Neural cell (in vitro differentiated cells): Measurements from ENCODE around the gene BLOC1S3.

Experiments used
- CTCF ChIP-seq: fragments of 450-650 bp; IDR thresholded peaks from 2 replicates; pipeline ENCODE4 v1.5.1; 2014; ENCODE audit warnings: antibody characterized with exemption, mild to moderate bottlenecking, moderate library complexity; ENCODE audit not compliant: poor library complexity, severe bottlenecking
- RAD21 ChIP-seq: fragments of 450-650 bp; conservative IDR thresholded peaks from 2 replicates; pipeline ENCODE4 v1.6.1; 2014; ENCODE audit warnings: antibody characterized with exemption, mild to moderate bottlenecking, moderate library complexity
- SMC3 ChIP-seq: fragments of 450-650 bp; conservative IDR thresholded peaks from 2 replicates; pipeline ENCODE4 v1.6.1; 2014; ENCODE audit warnings: antibody characterized with exemption, mild to moderate bottlenecking, moderate library complexity; ENCODE audit not compliant: poor library complexity

GRCh38 chr19:45136507-45137178 is 41.9 kb upstream of the BLOC1S3 start:
- TF ChIP-seq CTCF: no peak
- no peak for TF ChIP-seq RAD21
- TF ChIP-seq SMC3: no peak
